Smooth muscle cell (in vitro differentiated cells): Measurements from ENCODE around the gene OTOP3. TPM values are rescaled to one million over a fixed set of nuclear protein-coding genes. Genes with fewer than 3 reads are reported as not detected.
A peak's percentile ranks its signal among the peaks of the same experiment; 100 is the strongest.
"Not testable (repeated sequence)": the region's sequence is repeated elsewhere in the genome, so short reads cannot be mapped to it uniquely, and the experiment has no call there.

ENCODE experiments used
- DNase-seq: peaks from one replicate; lab custom pipeline; 2025; ENCODE audit not compliant: unreplicated experiment; lab: John Stamatoyannopoulos, UW
- H2AFZ ChIP-seq: fragments of 200-600 bp; sonication (generic); 2 replicates; pipeline ENCODE4 v1.6.0; 2016; ENCODE audit warnings: antibody characterized with exemption, low read depth, mild to moderate bottlenecking
- H3F3A ChIP-seq: fragments of 200-600 bp; sonication (generic); 2 replicates; pipeline ENCODE4 v1.6.0; 2017; ENCODE audit warnings: antibody characterized with exemption, low read depth
- H3K27ac ChIP-seq: fragments of 200-600 bp; sonication (generic); 2 replicates; pipeline ENCODE4 v1.5.1; 2016; ENCODE audit warnings: low read depth, mild to moderate bottlenecking
- H3K27me3 ChIP-seq: fragments of 200-600 bp; sonication (generic); 2 replicates; pipeline ENCODE4 v1.6.1; 2016; ENCODE audit warnings: low read depth, mild to moderate bottlenecking
- H3K36me3 ChIP-seq: fragments of 200-600 bp; sonication (generic); 2 replicates; pipeline ENCODE4 v1.5.1; 2016; ENCODE audit warnings: low read depth
- H3K4me1 ChIP-seq: fragments of 200-600 bp; sonication (generic); 2 replicates; pipeline ENCODE4 v1.5.1; 2016; ENCODE audit warnings: low read depth
- H3K4me2 ChIP-seq: fragments of 200-600 bp; sonication (generic); 2 replicates; pipeline ENCODE4 v1.6.0; 2016; ENCODE audit warnings: mild to moderate bottlenecking
- H3K4me3 ChIP-seq: fragments of 200-600 bp; sonication (generic); 2 replicates; pipeline ENCODE4 v1.5.1; 2016; ENCODE audit warnings: mild to moderate bottlenecking
- H3K79me2 ChIP-seq: fragments of 200-600 bp; sonication (generic); 2 replicates; pipeline ENCODE4 v1.6.0; 2016; ENCODE audit warnings: low read depth, mild to moderate bottlenecking
- H3K9ac ChIP-seq: fragments of 200-600 bp; sonication (generic); 2 replicates; pipeline ENCODE4 v1.6.0; 2016; ENCODE audit warnings: low read depth
- H3K9me3 ChIP-seq: fragments of 200-600 bp; sonication (generic); replicated peaks from 2 replicates; pipeline ENCODE4 v1.5.1; 2016; ENCODE audit warnings: low read depth
- H4K20me1 ChIP-seq: fragments of 200-600 bp; sonication (generic); 2 replicates; pipeline ENCODE4 v1.6.0; 2016; ENCODE audit warnings: low read depth
- WGBS: methylation state at CpG from one replicate; pipeline ENCODE4 v1.1.7; 2016; ENCODE audit warnings: low lambda C conversion rate; 5-methylcytosine and 5-hydroxymethylcytosine counted together
- polyA plus RNA-seq: library from polyadenylated mRNA; unstranded; fragments of >200 nt; fragmentation: Nextera tagmentation; extraction: Ambion mirVana; gene quantifications from 2 replicates; pipeline ENCODE4 v1.2.1, GENCODE V29; 2016
- total RNA-seq: library from RNA; depleted of rRNA; stranded (reverse); fragments of >200 nt; gene quantifications from 2 replicates; pipeline ENCODE4 v1.2.3, GENCODE V29; 2014
- TF ChIP-seq, protein P1 (sequence below): fragments of 200-600 bp; sonication (generic); IDR thresholded peaks from 2 replicates; pipeline ENCODE4 v1.5.1; 2017; ENCODE audit warnings: borderline replicate concordance, mild to moderate bottlenecking, antibody characterized with exemption; ENCODE audit not compliant: insufficient read depth, poor library complexity, severe bottlenecking

OTOP3 gene
- total and polyA plus RNA-seq, 2 experiments from 2014 or later = not detected

DNA sequence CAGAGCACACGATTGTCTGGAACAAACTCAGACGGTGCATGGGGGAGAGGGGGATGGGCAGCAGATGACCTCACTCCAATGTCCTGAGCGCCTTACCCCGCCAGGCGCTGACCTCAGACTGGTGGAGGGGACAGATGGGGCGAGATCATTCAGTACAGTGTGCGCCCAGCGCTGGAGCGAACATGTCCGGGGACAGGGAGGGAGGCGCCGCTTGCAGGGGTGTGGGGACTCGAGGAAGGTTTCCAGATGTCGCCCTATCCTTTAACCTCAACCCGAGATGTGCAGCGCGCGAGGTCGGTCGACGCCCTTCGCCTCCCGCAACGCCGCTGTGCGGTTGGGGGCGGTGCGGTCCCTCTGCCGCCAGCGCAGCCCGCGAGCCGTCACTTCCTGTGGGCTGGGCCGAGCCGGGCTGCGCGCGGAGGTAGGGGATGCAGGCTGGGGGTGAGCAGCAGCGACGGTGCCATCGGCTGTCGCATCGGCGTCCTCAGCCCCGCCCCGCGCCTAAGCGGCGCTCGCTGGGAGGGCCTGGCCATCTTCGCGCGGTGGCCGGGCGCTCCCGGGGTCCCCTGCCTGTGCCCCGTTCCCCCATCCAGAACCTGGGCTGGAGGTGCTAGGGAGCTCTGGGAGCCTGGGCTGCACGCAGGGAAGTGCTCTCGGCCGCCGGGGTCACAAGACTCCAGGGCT is 46.4 kb downstream of the OTOP3 start:
- peak overlapping the region; percentile 77 for H3K27ac ChIP-seq
- peak overlapping the region; percentile 72 for H2AFZ ChIP-seq
- H3K36me3 ChIP-seq = no peaks in the 10 kb centered on the region
- H3F3A ChIP-seq = peaks cover 18% of the 10 kb centered on the region
- WGBS = under 1% methylated on average over 58 of the region's 61 CpGs
- H3K4me3 ChIP-seq = peak overlapping the region; percentile 63
- H3K4me2 ChIP-seq = peak overlapping the region; percentile 89
- TF ChIP-seq, protein P1, sequence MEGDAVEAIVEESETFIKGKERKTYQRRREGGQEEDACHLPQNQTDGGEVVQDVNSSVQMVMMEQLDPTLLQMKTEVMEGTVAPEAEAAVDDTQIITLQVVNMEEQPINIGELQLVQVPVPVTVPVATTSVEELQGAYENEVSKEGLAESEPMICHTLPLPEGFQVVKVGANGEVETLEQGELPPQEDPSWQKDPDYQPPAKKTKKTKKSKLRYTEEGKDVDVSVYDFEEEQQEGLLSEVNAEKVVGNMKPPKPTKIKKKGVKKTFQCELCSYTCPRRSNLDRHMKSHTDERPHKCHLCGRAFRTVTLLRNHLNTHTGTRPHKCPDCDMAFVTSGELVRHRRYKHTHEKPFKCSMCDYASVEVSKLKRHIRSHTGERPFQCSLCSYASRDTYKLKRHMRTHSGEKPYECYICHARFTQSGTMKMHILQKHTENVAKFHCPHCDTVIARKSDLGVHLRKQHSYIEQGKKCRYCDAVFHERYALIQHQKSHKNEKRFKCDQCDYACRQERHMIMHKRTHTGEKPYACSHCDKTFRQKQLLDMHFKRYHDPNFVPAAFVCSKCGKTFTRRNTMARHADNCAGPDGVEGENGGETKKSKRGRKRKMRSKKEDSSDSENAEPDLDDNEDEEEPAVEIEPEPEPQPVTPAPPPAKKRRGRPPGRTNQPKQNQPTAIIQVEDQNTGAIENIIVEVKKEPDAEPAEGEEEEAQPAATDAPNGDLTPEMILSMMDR = no peak
- no peaks in the 10 kb centered on the region for H3K9me3 ChIP-seq
- DNase-seq = peak; percentile 42
- H3K27me3 ChIP-seq = no peaks in the 10 kb centered on the region
- H4K20me1 ChIP-seq = no peaks in the 10 kb centered on the region
- H3K9ac ChIP-seq = peak overlapping the region; percentile 77
- H3K4me1 ChIP-seq = peaks cover 11% of the 10 kb centered on the region
- no peaks in the 10 kb centered on the region for H3K79me2 ChIP-seq

DNA sequence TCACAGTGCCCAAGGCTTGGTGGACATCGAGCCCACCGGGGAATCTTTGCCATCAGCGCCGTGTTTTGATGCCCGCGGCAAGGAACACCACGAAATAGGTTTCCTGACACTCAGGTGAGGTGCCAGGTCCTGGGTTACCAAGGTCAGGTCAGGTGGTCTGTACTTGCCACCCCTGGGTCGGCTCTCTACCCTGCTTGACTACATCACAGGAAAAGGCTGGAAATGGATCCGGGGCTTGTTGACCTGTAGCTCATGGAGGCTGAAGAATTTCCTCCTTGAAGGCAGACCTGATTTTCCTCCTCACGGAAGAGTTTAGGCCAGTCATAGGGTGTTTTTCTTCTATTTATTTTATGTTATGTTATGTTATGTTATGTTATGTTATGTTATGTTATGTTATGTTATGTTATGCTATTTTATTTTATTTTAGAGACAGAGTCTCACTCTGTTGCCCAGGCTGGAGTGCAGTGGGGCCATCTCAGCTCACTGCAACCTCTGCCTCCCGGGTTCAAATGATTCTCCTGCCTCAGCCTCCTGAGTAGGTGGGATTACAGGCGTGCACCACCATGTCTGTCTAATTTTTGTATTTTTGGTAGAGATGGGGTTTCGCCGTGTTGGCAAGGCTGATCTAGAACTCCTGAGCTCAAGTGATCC is 47.1 kb downstream of the OTOP3 start:
- H4K20me1 ChIP-seq, H3K36me3 ChIP-seq, H3K9me3 ChIP-seq, DNase-seq, H3K79me2 ChIP-seq, H3K27me3 ChIP-seq: not testable (repeated sequence)
- peak overlapping the region; percentile 89 for H3K4me2 ChIP-seq
- H3K27ac ChIP-seq = peak overlapping the region; percentile 77
- peak overlapping the region; percentile 63 for H3K4me3 ChIP-seq
- H2AFZ ChIP-seq = peak overlapping the region; percentile 72
- peak overlapping the region; percentile 77 for H3K9ac ChIP-seq
- 29% methylated on average over 14 of the region's 14 CpGs for WGBS
- peaks cover 18% of the 10 kb centered on the region for H3F3A ChIP-seq
- peaks cover 11% of the 10 kb centered on the region for H3K4me1 ChIP-seq

DNA sequence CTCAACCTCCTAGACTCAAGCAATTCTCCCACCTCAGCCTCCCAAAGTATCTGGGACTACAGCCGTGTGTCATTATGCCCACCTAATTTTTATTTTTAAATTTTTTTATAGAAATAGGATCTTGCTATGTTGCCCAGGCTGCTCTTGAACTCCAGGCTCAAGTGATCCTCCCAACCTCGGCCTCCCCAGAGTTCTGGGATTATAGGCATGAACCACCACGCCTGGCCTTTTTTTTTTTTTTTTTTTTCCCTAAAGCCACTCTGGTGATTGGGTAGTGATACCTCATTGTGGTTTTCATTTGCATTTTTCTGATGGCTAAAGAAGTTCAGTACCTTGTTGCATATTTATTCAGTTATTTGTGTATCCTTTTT is 50.5 kb downstream of the OTOP3 start:
- Histone ChIP-seq H3K36me3 (no peaks in the 10 kb centered on the region), H3K9me3 (no peaks in the 10 kb centered on the region), H2AFZ (no peak overlapping the region), H3K27me3 (no peaks in the 10 kb centered on the region), H4K20me1 (peaks cover 10% of the 10 kb centered on the region), H3K27ac (no peak overlapping the region), H3K4me1 (peaks cover 16% of the 10 kb centered on the region), H3K4me2 (no peak overlapping the region), H3K9ac (no peak overlapping the region), H3K4me3 (no peak overlapping the region), H3F3A (peaks cover 18% of the 10 kb centered on the region), H3K79me2 (peaks cover 24% of the 10 kb centered on the region)
- TF ChIP-seq, protein P1 = no peak
- no peak for DNase-seq
- WGBS = 88% methylated on average over 3 of the region's 3 CpGs

DNA sequence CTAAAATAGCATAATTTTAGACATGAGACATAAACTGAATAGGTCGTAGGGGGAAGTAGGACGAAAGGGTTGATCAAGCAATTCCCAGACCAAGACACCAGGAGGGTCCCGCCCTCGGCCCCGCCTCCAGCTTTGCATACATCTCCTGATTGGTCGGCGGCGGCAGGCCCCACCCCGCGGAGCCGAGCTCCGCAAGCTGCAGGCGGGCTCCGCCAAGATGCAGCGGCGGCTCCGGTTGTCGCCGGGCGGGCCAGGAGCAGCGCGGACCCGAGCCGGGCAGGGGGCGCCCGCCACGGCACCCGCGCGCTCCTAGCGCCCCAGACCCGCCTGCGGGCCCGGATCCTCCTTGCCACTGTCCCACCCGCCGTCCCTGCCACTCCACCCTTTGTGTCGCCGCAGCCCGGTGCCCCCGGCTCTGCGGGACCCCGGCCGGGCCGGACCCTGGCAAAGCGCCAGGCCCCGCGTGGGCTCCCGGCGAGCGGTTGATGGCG is 51.8 kb downstream of the OTOP3 start, which contains the start of gene CDR2L:
TSS of gene CDR2L (plus strand) at position 215 of the 491 bp plus-strand sequence. CDS start 412 bp downstream, outside the sequence.
- TF ChIP-seq, protein P1 = no peak
- Histone ChIP-seq H3K4me2 (peak within 1 kb of the TSS; percentile 94), H3K36me3 (no peaks in the 10 kb centered on the region), H4K20me1 (peaks cover 17% of the 10 kb centered on the region), H3K27me3 (no peaks in the 10 kb centered on the region), H3K4me1 (peaks cover 12% of the 10 kb centered on the region), H2AFZ (no peak within 1 kb of the TSS), H3K4me3 (peak within 1 kb of the TSS; percentile 93), H3K79me2 (peaks cover 36% of the 10 kb centered on the region), H3K27ac (peak within 1 kb of the TSS; percentile 98), H3F3A (peaks cover 15% of the 10 kb centered on the region), H3K9me3 (no peaks in the 10 kb centered on the region), H3K9ac (peak within 1 kb of the TSS; percentile 95)
- WGBS = under 1% methylated on average over 32 of the region's 51 CpGs
- peak; percentile 77 for DNase-seq
